ENCODE data around the gene ENOX1.

GRCh38 chr13:43662976-43663375 lies 123.8 kb downstream of the ENOX1 start:
- TF ChIP-seq CTCF (IDR thresholded peaks at IDR 0.05), result no peak
- TF ChIP-seq POLR2A (IDR thresholded peaks at IDR 0.05), result no peak
